SK-N-SH (cell line): Measurements from ENCODE around the gene EVC2. TPM values are rescaled to one million over a fixed set of nuclear protein-coding genes. Genes with fewer than 3 reads are reported as not detected.

ENCODE experiments used
- CTCF ChIA-PET: fragments of 300-600, 350-600 bp; formaldehyde crosslinking; extraction: SDS; loops from one replicate; lab custom pipeline; 2021; lab: Yijun Ruan, JAX
- POLR2A ChIA-PET: fragments of 350-600 bp; sonication (Branson Sonifier 250); formaldehyde crosslinking; extraction: SDS; loops from one replicate; lab custom pipeline; 2020; ENCODE audit warnings: antibody characterized with exemption, inconsistent platforms; lab: Yijun Ruan, JAX
- DNase-seq: peaks from one replicate; pipeline ENCODE4 v3.0.0; 2012
- H2AFZ ChIP-seq: fragments of 200-600 bp; sonication (generic); 2 replicates; pipeline ENCODE4 v1.8.1; 2016; ENCODE audit warnings: antibody characterized with exemption, mild to moderate bottlenecking, low read depth
- H3F3A ChIP-seq: fragments of 200-600 bp; sonication (generic); replicated peaks from 2 replicates; pipeline ENCODE3; 2016; ENCODE audit warnings: antibody characterized with exemption, mild to moderate bottlenecking; ENCODE audit not compliant: insufficient read depth
- H3K27ac ChIP-seq, 2 experiments: fragments of 200-500 bp in 1 of 2; fragments of 200-600 bp in 1 of 2; sonication (Bioruptor generic) in 1 of 2; sonication (generic), shearing (Covaris generic) in 1 of 2; 2 replicates each; pipeline versions ENCODE4 v1.5.1 to v1.6.1; 2014 to 2016; ENCODE audit warnings: low read depth in 2 of 2, inconsistent platforms in 1 of 2, low read length in 1 of 2, mild to moderate bottlenecking in 1 of 2, mixed read lengths in 1 of 2
- H3K27me3 ChIP-seq: fragments of 200-600 bp; sonication (generic), shearing (Covaris generic); 2 replicates; pipeline ENCODE4 v1.6.1; 2016; ENCODE audit warnings: mixed run types; ENCODE audit not compliant: insufficient read depth
- H3K36me3 ChIP-seq, 2 experiments: fragments of 200-500 bp in 1 of 2; fragments of 200-600 bp in 1 of 2; sonication (Bioruptor generic) in 1 of 2; sonication (generic) in 1 of 2; replicated peaks in 1 of 2; 2 replicates each; pipeline versions ENCODE3 to v1.5.1; 2014 to 2016; ENCODE audit warnings: low read length in 1 of 2, mild to moderate bottlenecking in 1 of 2; ENCODE audit not compliant: insufficient read depth in 2 of 2, control insufficient read depth in 1 of 2
- H3K4me1 ChIP-seq, 2 experiments: fragments of 200-500 bp in 1 of 2; fragments of 200-600 bp in 1 of 2; sonication (Bioruptor generic) in 1 of 2; sonication (generic), shearing (Covaris generic) in 1 of 2; 2 replicates each; pipeline versions ENCODE4 v1.5.1 to v1.6.1; 2014 to 2016; ENCODE audit warnings: low read depth in 1 of 2, low read length in 1 of 2, mixed run types in 1 of 2; ENCODE audit not compliant: insufficient read depth in 2 of 2, control insufficient read depth in 1 of 2
- H3K4me2 ChIP-seq: fragments of 200-600 bp; sonication (generic), shearing (Covaris generic); 2 replicates; pipeline ENCODE4 v1.6.1; 2017; ENCODE audit warnings: mixed run types
- H3K4me3 ChIP-seq, 2 experiments: fragments of 200-500 bp in 1 of 2; fragments of 200-600 bp in 1 of 2; sonication (Bioruptor generic) in 1 of 2; sonication (generic), shearing (Covaris generic) in 1 of 2; 2 replicates each; pipeline versions ENCODE4 v1.5.1 to v1.8.1; 2014 to 2016; ENCODE audit warnings: low read depth in 2 of 2, inconsistent platforms in 1 of 2, low read length in 1 of 2, mild to moderate bottlenecking in 1 of 2, mixed read lengths in 1 of 2, moderate library complexity in 1 of 2
- H3K79me2 ChIP-seq: fragments of 200-600 bp; sonication (generic); 2 replicates; pipeline ENCODE4 v1.8.1; 2017; ENCODE audit warnings: mild to moderate bottlenecking; ENCODE audit not compliant: insufficient read depth
- H3K9ac ChIP-seq: fragments of 200-600 bp; sonication (generic); 2 replicates; pipeline ENCODE4 v1.6.1; 2017; ENCODE audit warnings: mixed run types
- H3K9me2 ChIP-seq: fragments of 200-600 bp; sonication (generic); 2 replicates; pipeline ENCODE4 v1.6.1; 2017; ENCODE audit warnings: mixed run types
- H3K9me3 ChIP-seq: fragments of 200-600 bp; sonication (generic); 2 replicates; pipeline ENCODE4 v1.6.1; 2017; ENCODE audit warnings: mixed run types, mild to moderate bottlenecking, moderate library complexity
- H4K20me1 ChIP-seq: fragments of 200-600 bp; sonication (generic); 2 replicates; pipeline ENCODE4 v1.6.1; 2017; ENCODE audit warnings: mild to moderate bottlenecking, mixed run types; ENCODE audit not compliant: insufficient read depth
- EP300 ChIP-seq, 2 experiments: IDR thresholded peaks; 2 replicates each; pipeline versions ENCODE4 v1.4.0 to v1.6.1; 2012; ENCODE audit warnings: borderline replicate concordance in 1 of 2, low read depth in 1 of 2, low read length in 1 of 2
- EZH2phosphoT487 ChIP-seq: fragments of 200-600 bp; sonication (generic); IDR thresholded peaks from 2 replicates; pipeline ENCODE4 v1.6.1; 2017; ENCODE audit warnings: low read depth, mixed run types, mild to moderate bottlenecking, antibody characterized with exemption, moderate library complexity, borderline replicate concordance
- FOSL2 ChIP-seq: IDR thresholded peaks from 2 replicates; pipeline ENCODE4 v1.4.0; 2012; ENCODE audit warnings: low read depth, mild to moderate bottlenecking, moderate library complexity, borderline replicate concordance
- FOXJ3 ChIP-seq: sonication (generic); formaldehyde crosslinking; IDR thresholded peaks from 2 replicates; pipeline ENCODE4 v1.5.1; 2020; ENCODE audit warnings: mild to moderate bottlenecking, missing genetic modification reagents
- GABPA ChIP-seq: IDR thresholded peaks from 2 replicates; pipeline ENCODE4 v1.4.0; 2012; ENCODE audit warnings: low read depth, mild to moderate bottlenecking
- GATA2 ChIP-seq: sonication (generic); formaldehyde crosslinking; IDR thresholded peaks from 2 replicates; pipeline ENCODE4 v1.5.0; 2020; ENCODE audit warnings: mild to moderate bottlenecking, missing genetic modification reagents
- JUND ChIP-seq: IDR thresholded peaks from 2 replicates; pipeline ENCODE4 v1.4.0; 2012
- MXI1 ChIP-seq: IDR thresholded peaks from 2 replicates; pipeline ENCODE4 v1.6.1; 2012; ENCODE audit warnings: mild to moderate bottlenecking, low read depth, low read length, improper control_type of control experiment
- NFIC ChIP-seq: IDR thresholded peaks from 2 replicates; pipeline ENCODE4 v1.4.0; 2012; ENCODE audit warnings: borderline replicate concordance
- POLR2AphosphoS5 ChIP-seq: IDR thresholded peaks from 2 replicates; pipeline ENCODE4 v1.6.1; 2012; ENCODE audit warnings: low read depth, low read length
- RAD21 ChIP-seq: IDR thresholded peaks from 2 replicates; pipeline ENCODE4 v1.6.1; 2012; ENCODE audit warnings: mild to moderate bottlenecking, low read length
- RFX5 ChIP-seq: IDR thresholded peaks from 2 replicates; pipeline ENCODE4 v1.6.1; 2012; ENCODE audit warnings: mild to moderate bottlenecking, improper control_type of control experiment, low read length
- SMC3 ChIP-seq: IDR thresholded peaks from 2 replicates; pipeline ENCODE4 v1.6.1; 2012; ENCODE audit warnings: low read depth, low read length, improper control_type of control experiment
- TAF1 ChIP-seq: IDR thresholded peaks from 2 replicates; pipeline ENCODE4 v1.6.1; 2012; ENCODE audit warnings: low read depth, mild to moderate bottlenecking, low read length, moderate library complexity, borderline replicate concordance
- TEAD4 ChIP-seq: IDR thresholded peaks from 2 replicates; pipeline ENCODE4 v1.4.0; 2012; ENCODE audit warnings: mild to moderate bottlenecking, borderline replicate concordance; ENCODE audit not compliant: insufficient read depth
- ZBTB33 ChIP-seq: IDR thresholded peaks from 2 replicates; pipeline ENCODE4 v1.4.0; 2012; ENCODE audit warnings: low read depth, borderline replicate concordance
- WGBS: methylation state at CpG from one replicate; pipeline ENCODE4 v1.1.6; 2017; ENCODE audit warnings: low lambda C conversion rate; 5-methylcytosine and 5-hydroxymethylcytosine counted together
- polyA plus RNA-seq, 3 experiments: library from polyadenylated mRNA; depleted of rRNA; stranded (reverse); fragments of >200 nt; gene quantifications; 2 replicates each; pipeline ENCODE4 v1.2.3, GENCODE V29; 2012
- TF ChIP-seq, protein P1 (sequence below): fragments of 150-350 bp; IDR thresholded peaks from 2 replicates; pipeline ENCODE4 v1.6.1; 2016; ENCODE audit warnings: mild to moderate bottlenecking, low read depth, low read length
- TF ChIP-seq, protein P2 (sequence below): IDR thresholded peaks from 2 replicates; pipeline ENCODE4 v1.4.0; 2012; ENCODE audit warnings: low read depth, borderline replicate concordance
- TF ChIP-seq, protein P3 (sequence below): fragments of 200-600 bp; sonication (generic); IDR thresholded peaks from 2 replicates; pipeline ENCODE4 v1.6.1; 2017; ENCODE audit warnings: antibody characterized with exemption, mild to moderate bottlenecking, moderate library complexity

Gene EVC2
- polyA plus RNA-seq, 1 of the 3 experiments (the other 2 are of a cell fraction): not detected

GRCh38 chr4:5746250-5746649 lies 37.9 kb upstream of the EVC2 start (continued):
- TF ChIP-seq FOXJ3 (CRISPR knock-in tag): no peak

DNA sequence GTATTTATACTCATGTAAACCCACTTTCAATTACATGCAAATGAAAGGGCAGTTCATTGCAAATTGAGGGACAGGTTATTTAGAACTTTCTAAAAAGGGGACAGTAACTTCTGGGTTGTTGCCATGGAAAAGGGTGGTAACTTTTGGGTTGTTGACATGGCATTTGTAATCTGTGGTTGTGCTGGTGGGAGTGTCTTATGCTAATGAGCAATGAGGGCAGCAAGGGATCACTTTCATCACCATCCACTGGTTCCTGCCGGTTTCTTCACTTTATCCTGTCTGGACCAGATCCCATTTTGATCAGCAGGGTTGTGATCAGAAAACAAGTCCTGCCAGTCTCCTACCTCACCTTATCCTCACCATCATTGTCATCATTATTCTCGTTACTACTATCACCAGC lies 34.6 kb upstream of the EVC2 start:
- 98% methylated on average over 2 of the region's 2 CpGs for WGBS
- DNase-seq: no peak
- H3K36me3 ChIP-seq: peaks cover 26 to 30% of the 10 kb centered on the region in 2 experiments
- H3K27me3 ChIP-seq: no peaks in the 10 kb centered on the region
- ChIA-PET CTCF (no interaction called here), POLR2A (no interaction called here)
- H4K20me1 ChIP-seq: no peaks in the 10 kb centered on the region
- no peak overlapping the region for H3K27ac ChIP-seq
- H3F3A ChIP-seq: no peaks in the 10 kb centered on the region
- H3K4me1 ChIP-seq: no peaks in the 10 kb centered on the region; a peak in 1 of 4 replicates
- H3K4me2 ChIP-seq: no peak overlapping the region
- H2AFZ ChIP-seq: no peak overlapping the region
- H3K79me2 ChIP-seq: no peaks in the 10 kb centered on the region
- no peaks in the 10 kb centered on the region for H3K9me2 ChIP-seq
- TF ChIP-seq POLR2AphosphoS5 (no peak), TEAD4 (no peak), ZBTB33 (no peak), RFX5 (no peak)
- TF ChIP-seq, protein P1, sequence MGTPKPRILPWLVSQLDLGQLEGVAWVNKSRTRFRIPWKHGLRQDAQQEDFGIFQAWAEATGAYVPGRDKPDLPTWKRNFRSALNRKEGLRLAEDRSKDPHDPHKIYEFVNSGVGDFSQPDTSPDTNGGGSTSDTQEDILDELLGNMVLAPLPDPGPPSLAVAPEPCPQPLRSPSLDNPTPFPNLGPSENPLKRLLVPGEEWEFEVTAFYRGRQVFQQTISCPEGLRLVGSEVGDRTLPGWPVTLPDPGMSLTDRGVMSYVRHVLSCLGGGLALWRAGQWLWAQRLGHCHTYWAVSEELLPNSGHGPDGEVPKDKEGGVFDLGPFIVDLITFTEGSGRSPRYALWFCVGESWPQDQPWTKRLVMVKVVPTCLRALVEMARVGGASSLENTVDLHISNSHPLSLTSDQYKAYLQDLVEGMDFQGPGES: no peak
- H3K4me3 ChIP-seq: no peak overlapping the region
- no peaks in the 10 kb centered on the region for H3K9me3 ChIP-seq
- no peak overlapping the region for H3K9ac ChIP-seq

- Histone ChIP-seq H3K4me2 (no peak overlapping the region), H3F3A (no peaks in the 10 kb centered on the region), H3K4me3 (no peak overlapping the region), H3K9ac (no peak overlapping the region), H3K79me2 (no peaks in the 10 kb centered on the region), H3K27me3 (no peaks in the 10 kb centered on the region), H3K9me2 (no peaks in the 10 kb centered on the region), H2AFZ (no peak overlapping the region), H3K9me3 (no peaks in the 10 kb centered on the region), H3K36me3 (peaks cover 26 to 30% of the 10 kb centered on the region in 2 experiments), H3K27ac (no peak overlapping the region), H3K4me1 (no peaks in the 10 kb centered on the region; a peak in 1 of 4 replicates), H4K20me1 (no peaks in the 10 kb centered on the region)
- no peak for DNase-seq
- POLR2A ChIA-PET: no interaction called here
- CTCF ChIA-PET: no interaction called here
- WGBS: 93% methylated on average over 2 of the region's 2 CpGs
- no peak for TF ChIP-seq GATA2 (CRISPR knock-in tag)
- no peak for TF ChIP-seq EP300 (IDR thresholded peaks at IDR 0.05; ENCODE audit: borderline replicate concordance in 1 of 2, low read depth in 1 of 2, low read length in 1 of 2)
- TF ChIP-seq, protein P2, sequence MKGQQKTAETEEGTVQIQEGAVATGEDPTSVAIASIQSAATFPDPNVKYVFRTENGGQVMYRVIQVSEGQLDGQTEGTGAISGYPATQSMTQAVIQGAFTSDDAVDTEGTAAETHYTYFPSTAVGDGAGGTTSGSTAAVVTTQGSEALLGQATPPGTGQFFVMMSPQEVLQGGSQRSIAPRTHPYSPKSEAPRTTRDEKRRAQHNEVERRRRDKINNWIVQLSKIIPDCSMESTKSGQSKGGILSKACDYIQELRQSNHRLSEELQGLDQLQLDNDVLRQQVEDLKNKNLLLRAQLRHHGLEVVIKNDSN: no peak
- no peak for TF ChIP-seq GABPA
- no peak for TF ChIP-seq NFIC
- no peak for TF ChIP-seq JUND
- no peak for TF ChIP-seq EZH2phosphoT487
- TF ChIP-seq SMC3: no peak
- TF ChIP-seq, protein P3, sequence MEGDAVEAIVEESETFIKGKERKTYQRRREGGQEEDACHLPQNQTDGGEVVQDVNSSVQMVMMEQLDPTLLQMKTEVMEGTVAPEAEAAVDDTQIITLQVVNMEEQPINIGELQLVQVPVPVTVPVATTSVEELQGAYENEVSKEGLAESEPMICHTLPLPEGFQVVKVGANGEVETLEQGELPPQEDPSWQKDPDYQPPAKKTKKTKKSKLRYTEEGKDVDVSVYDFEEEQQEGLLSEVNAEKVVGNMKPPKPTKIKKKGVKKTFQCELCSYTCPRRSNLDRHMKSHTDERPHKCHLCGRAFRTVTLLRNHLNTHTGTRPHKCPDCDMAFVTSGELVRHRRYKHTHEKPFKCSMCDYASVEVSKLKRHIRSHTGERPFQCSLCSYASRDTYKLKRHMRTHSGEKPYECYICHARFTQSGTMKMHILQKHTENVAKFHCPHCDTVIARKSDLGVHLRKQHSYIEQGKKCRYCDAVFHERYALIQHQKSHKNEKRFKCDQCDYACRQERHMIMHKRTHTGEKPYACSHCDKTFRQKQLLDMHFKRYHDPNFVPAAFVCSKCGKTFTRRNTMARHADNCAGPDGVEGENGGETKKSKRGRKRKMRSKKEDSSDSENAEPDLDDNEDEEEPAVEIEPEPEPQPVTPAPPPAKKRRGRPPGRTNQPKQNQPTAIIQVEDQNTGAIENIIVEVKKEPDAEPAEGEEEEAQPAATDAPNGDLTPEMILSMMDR: no peak
- TF ChIP-seq RAD21: no peak
- TF ChIP-seq TAF1: no peak
- no peak for TF ChIP-seq TEAD4
- no peak for TF ChIP-seq FOSL2
- TF ChIP-seq MXI1: no peak
- TF ChIP-seq, protein P1: no peak
These were observed 34.0 kb upstream of the EVC2 start for GRCh38 chr4:5742388-5742787.
